Activated T-helper 9 cell treated with anti-CD3 and anti-CD28 coated beads, Interleukin-2, amount 50 U/mL, for 16 hours (primary cell): ENCODE results near the gene TBKBP1.

ENCODE experiments used
- DNase-seq: peaks from one replicate; pipeline ENCODE4 v3.0.0-alpha.2; 2020; ENCODE audit warnings: low read depth

Gene TBKBP1

DNA sequence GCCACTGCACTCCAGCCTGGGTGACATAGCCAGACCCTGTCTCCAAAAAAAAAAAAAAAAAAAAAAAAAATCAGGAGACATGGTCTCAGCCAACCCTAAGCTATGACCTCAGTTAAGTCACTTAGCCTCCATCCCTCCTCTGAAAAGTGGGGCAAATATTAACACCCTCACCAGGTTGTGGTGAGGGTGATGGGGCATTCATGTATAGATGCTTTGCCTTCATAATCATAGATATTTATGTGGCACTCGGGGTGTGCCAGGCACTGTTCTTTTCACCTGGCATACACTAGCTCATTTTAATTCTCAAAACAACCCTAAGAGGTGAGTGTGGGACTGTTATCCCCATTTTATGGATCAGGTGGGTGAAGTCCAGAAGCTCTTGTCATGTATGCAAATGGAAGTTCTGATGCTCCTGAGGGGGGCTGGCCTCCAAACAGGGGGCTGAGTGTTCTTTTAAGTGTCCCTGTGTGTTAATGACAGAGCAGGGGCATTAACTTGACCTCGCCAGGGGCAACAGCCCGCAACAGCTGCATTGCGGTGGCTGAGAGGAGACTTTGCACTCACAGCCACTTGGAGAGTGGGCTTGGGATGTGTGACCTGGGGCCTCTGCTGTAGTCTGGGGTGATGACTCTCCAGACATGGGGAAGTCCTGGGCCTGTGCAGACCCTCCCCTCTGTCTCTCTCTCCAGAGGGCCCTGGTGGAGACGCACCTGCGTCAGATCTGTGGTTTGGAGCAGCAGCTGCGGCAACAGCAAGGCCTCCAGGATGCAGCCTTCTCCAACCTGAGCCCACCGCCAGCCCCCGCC is 4.1 kb downstream of the TBKBP1 start:
- no peak for DNase-seq

GRCh38 chr17:47698749-47699535 is 5.0 kb downstream of the TBKBP1 start:
- peak; percentile 80 for DNase-seq

DNA sequence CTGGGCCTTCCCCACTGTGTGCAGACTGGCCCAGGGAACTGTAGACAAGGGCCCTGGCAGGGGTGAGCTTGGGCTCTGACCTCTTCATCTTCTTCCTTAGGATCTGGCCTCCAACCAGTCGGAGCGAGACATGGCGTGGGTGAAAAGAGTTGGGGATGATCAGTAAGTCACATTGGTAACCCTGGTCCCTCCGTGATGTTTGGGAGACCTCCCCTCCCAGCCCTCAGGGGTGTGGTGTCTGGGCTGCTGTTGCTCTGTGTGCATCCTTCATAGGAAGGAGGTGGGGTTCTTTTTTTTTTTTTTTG is 5.5 kb downstream of the TBKBP1 start:
- no peak for DNase-seq

- no peak for DNase-seq
Observed at GRCh38 chr17:47700471-47701449, 6.8 kb downstream of the TBKBP1 start.

DNA sequence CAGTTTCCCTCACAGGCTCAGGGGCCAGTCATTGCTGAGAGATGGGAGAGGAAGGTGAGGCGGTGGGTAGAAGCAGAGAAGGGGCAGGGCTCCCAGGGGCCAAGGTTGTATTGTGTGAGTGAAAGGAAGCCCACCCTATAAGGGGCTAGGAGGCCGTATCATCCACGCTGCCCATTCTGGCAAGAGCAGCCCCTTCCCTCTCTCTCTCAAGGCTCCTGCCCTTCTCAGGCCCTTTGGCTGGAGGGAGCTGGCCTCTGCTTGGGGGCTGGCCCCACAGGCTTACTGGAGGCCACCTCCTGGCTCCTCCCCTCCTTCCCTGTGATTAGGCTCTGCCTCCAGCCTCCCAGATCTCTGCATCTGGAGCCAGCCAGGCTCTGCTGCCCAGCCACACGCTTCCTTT is 7.6 kb downstream of the TBKBP1 start:
- no peak for DNase-seq

GRCh38 chr17:47702391-47702995 is 8.5 kb downstream of the TBKBP1 start:
- DNase-seq = no peak

DNA sequence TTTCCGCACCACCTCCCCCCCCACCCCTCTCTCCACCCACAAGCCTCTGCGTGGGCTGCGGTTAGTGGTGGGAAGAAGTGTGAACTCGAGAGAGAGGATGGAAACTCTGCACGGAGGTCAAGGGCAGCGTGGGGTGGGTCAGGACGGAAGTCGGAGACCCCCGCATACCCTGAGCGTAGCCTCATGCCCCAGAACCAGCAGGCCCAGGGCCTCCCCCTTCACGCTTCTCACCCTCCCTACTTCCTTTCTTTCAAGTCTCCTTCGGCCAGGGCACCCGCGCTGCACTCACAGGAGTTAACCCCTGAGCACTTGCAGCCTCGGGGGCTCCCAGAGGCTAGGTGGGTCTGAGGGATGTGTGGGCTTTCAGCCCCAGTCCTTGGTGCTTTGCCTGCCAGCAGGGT is 9.2 kb downstream of the TBKBP1 start:
- peak; percentile 50 for DNase-seq

DNA sequence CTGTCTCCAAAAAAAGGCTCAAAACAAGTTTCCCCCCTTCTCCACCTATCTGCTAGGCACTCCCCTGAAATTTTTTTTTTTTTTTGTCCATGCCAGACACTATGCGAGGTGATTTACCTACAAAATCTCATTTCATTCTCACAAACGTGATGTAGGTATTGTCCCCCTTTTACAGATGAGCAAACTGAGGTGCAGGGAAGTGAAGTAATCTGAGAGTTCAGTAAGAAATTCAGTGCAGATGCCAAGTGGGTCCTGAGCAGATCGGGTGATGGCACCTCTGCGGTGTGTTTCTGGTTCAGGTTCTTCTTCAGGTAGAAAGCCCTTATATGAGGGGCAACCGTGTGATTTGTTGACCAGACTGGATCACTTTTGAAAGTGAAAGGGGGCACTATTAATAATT is 9.7 kb downstream of the TBKBP1 start:
- DNase-seq = no peak

DNA sequence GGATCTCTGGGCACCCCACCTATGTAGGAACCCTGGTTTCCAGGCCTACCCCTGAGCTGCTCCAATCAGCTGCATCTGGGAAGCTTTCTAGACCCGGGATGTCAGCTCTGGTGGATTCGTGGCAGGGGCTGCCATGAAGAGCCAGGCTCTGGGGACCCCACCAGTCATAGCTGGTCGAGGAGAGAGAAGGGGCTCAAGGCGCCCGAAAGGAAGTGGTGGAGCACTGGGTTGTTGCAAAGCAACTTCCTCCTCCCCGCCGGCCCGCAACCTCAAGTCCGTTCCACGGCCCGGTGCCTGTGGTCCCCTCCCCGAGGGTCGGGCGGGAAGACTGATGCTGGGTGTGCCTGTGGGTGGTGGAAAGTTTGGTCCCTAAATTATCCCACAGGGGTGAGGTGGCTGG is 10.2 kb downstream of the TBKBP1 start:
- no peak for DNase-seq

- no peak for DNase-seq
Observed at GRCh38 chr17:47704736-47705135, 10.8 kb downstream of the TBKBP1 start.

DNA sequence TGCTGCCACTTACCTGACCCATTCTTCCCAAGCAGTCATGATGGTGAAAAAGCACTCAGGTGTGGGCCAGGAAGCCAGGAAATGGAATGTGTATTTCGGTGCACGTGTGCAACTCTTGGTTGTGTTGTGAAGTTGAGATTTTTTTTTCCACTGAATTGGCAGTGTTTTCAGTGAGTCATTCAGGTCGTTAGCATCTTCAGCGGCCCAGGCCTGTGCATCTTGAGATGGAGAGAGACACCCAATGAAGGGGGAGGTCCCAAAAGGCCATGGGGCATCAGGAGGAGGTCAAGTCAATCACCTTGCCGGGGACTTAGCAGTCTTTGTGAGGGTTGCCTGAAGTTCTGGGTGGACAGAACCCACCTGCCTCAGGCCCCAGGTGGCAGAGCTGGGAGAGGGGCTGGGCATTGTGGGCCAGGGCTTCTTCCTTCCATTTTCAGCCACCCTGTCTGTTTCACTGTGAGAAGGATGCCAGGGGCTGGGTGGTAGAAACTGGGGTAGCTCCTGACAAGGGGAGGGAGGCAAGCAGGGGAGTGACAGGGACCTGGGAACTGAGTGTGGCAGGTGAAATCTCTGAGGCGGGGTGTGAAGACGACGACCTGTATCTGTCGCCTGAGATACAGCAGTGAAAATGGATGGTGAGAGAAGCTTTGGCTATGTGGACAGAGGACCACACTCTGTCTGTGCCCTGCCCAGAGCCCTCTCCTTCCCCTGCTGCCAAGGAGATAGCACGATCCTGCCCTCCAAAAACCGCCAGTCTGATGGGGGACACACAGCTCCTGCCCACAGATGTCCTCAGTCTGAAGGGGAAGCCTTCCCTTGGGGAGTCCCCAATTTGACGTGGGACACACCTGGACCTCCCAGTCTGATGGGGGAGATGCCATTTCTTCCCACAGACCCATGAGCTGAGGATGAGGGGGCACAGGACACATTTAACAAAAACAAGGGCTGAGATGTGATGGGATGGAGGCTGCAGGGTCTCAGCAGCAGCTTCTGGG is 11.9 kb downstream of the TBKBP1 start:
- DNase-seq = no peak

- DNase-seq = no peak
Observed at GRCh38 chr17:47707056-47707804, 13.3 kb downstream of the TBKBP1 start.

- no peak for DNase-seq
Observed at GRCh38 chr17:47707884-47708283, 13.9 kb downstream of the TBKBP1 start.

DNA sequence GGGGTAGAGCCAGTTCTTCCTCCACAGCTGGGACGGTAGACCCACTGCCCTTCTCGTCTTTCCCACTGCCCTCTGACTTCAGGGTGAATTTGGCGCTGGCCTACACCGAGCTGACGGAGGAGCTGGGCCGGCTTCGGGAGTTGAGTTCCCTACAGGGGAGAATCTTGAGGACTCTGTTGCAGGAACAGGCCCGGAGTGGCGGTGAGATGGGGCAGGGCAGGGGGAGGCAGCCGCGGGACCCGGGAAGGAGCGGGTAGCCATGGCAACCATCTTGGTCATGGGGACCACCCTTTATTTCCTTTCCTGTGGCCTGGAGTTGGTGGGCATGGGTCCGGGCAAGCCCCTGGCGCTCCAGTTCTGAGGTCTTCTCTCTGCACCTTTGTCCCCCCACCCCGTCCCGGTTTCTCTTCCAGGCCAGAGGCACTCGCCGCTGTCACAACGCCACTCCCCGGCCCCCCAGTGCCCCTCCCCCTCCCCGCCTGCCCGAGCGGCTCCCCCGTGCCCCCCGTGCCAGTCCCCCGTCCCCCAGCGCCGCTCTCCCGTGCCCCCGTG is 14.4 kb downstream of the TBKBP1 start:
- DNase-seq = no peak

GRCh38 chr17:47708864-47709541 is 15.0 kb downstream of the TBKBP1 start:
- DNase-seq = no peak

DNA sequence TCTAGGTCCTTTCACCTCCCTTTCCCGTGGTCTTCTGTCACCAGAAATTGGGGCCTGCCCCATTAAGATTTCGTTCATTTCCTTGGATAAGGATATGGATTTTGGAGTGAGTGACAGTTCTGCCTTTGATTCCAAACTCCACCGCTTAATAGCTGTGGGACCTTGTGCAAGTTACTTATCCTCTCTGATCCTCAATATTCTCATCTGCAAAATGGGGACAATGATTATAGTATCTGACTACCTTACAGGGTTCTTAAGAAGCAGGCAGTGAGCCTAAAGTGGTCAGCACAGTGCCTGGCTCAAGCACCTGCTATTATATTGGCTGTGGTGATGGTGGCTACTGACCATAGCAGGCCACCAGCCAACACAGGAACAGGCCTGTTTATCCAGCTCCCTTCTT is 15.6 kb downstream of the TBKBP1 start:
- no peak for DNase-seq

- DNase-seq = no peak
Observed at GRCh38 chr17:47711366-47712099, 17.6 kb downstream of the TBKBP1 start.

DNA sequence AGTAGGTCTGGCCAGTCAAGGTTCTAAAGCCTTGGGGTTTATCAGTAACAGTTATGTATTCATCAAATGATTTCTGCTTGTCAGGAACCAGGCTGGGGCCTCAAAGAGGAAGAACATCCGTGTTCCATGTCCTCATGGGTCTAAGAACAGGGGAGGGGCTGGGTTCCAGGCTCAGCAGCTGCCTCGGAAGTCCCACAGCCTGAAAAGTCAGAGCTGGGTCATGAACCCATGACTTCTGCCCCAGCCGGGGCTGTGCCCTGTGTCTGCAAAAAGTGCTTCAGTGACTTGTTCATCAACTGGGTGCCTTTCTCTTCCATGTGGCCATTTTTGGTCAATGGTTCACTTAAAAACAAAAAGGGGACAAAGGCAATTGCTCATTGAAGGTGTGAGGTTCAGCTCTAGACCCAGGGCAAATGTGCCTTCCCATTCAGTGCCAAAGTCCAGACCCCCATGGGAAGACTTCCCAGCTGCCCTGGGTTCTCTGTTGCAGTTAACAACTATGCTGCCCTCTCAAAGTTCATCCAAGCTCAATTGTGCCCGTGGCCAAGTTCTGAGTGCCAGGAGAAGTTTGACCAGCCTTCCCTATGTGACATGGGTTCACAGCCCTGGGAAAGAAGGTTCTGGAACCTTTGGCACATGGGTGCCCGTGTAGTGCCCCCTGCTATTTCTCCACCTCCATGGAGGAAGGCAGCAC is 18.5 kb downstream of the TBKBP1 start:
- DNase-seq = no peak
